Amniotic epithelial cell (primary cell): Measurements from ENCODE around the gene SLIT3.
A peak's percentile ranks its signal among the peaks of the same experiment; 100 is the strongest.

ENCODE experiments used
- DNase-seq: peaks from one replicate; pipeline ENCODE4 v3.0.0-alpha.2; 2010; ENCODE audit warnings: low read depth

Gene SLIT3

DNA sequence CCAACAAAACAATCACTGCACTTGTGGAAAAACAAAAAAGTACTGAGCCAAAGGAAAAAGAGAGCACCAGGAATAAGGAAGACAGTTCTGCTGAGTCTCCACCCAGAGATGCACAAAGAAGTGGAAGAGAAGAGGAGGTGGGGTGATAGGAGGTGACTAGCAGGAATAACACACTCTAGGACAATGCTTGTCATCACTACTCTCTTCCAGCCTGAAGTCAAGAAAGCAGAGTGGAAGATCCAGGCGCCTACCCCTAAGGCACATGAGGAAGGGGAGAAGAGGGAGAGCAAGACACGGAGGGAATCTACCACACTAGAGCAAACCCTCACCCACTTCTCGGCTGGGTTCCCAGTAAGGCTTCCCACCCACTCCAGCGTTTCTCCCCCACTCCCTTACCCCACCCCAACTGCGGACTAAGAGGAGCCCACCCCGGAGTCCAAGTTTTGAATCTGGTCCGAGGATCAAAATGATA, 1.7 kb downstream of the SLIT3 start:
- DNase-seq = no peak

DNA sequence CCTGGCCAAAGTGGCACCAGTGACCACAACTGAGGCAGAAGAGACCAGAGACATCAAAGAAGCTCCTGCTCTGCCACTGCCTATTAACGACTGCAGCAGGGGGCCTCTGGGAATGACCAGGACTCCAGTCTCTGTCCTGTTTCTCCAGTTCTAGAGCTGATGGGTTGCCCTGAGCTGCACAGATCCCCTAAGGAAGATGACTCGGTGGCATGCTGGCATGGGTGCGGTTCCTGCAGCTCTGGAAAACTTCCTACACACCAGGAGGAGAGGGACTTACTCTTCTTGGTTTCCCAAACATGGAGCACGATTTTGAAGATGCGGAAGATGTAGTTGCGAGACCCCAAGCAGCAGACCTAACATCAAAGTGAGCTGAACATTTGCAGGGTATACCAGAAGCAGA, 2.7 kb downstream of the SLIT3 start:
- no peak for DNase-seq

DNA sequence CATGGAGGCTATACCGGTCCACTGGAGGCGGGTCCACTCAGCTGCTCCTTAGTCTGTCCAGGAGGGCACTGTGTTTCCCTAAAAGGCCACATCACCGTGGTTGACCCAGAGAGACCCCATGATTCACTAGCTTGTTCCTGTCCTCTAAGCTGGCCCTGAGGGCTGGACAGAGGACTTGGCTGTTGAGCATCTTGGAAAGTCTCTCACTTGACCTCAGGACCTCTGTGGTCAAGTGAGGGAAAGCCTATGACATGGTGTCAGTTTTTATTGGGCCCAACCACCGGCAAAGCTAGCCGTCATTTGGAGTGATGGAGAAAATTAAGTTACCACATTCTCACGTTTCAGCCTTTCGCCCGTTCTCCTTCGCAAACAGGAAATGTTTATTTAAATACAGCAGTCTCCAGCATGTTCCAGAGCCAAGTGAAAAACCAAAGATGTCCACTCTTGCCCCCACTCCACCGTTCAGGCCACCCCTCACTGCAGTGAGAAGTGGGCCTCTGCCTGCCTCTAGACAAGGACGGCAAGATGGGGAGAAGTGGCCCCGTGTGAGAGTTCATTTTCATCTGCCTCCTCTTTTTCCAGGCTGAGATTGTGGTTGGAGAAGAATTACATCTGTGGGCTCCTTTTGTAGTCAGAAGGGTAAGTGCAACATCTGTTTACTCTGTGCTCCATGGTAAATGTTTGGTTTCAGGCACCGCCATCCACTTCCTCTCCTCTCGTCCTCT, 4.4 kb downstream of the SLIT3 start:
- DNase-seq = peak; percentile 34

DNA sequence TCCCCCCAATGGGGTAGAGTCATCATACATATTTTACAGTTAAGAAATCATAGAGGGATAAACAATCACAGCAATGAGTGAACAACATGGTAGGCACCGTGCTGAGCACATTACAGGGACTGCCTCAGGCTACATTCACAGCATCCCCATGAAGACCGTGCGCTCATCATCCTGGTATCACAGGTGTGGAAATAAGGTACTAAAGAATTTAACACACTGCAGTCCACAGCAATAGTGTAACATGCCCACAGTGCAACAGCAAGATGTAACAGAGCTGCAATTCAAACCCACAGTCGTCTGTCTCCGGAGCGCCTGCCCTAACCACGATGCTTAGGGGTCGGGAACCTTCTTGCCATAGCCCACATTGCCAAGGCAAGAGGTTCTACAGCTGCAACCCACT, 5.6 kb downstream of the SLIT3 start:
- DNase-seq = no peak

DNA sequence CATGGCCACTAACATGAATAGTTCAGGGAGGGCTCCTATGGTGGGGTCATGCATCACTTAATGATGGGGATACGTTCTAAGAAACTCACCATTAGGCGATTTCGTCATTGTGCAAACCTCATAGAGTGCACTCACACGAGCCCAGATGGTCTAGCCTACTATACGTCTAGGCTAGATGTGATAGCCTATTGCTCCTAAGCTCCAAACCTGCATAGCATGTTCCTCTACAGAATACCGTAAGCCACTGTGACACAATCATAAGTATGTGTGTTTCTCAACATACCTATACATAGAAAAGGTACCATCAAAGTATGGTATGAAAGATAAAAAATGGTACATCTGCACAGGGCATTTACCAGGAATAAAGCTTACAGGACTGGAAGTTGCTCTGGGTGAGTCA, 6.3 kb downstream of the SLIT3 start:
- DNase-seq = no peak

DNA sequence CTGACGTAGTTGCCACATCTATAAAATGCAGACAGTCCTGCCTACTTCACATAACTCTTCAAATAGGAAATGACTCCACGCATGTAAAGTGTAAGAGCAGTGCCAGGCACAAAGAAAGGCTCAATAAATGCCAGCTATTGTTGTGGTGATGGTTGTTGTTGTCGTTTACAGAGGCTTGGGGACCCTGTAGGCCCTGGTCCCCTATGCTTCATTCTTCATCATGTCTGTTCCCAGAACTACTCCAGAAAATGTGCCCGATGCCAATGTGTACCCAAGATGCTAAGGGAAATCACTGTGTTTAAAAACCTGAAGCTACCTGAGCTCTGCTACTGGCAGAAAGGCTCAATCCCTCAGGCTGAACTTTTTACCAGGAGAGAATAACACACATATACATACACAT, 9.1 kb downstream of the SLIT3 start:
- no peak for DNase-seq

DNA sequence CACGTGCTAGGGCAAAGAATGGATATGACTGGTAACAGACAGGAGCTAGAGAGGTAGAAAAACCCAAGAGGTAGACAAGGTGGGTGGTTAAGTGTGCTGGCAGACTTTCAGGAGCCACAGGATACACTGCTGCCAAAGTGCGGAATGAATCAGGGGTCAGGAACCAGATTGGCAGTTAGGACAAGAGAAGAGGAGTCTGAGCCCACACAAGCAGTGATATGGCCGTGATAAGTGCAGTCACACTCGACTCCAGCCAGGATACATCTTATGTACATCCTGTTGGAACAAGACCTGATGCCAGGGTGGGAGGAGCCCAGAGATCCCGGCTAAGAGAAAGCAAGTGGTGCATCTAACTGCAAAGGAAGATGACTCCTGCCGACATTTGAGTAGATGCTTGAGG, 10.0 kb downstream of the SLIT3 start:
- no peak for DNase-seq

DNA sequence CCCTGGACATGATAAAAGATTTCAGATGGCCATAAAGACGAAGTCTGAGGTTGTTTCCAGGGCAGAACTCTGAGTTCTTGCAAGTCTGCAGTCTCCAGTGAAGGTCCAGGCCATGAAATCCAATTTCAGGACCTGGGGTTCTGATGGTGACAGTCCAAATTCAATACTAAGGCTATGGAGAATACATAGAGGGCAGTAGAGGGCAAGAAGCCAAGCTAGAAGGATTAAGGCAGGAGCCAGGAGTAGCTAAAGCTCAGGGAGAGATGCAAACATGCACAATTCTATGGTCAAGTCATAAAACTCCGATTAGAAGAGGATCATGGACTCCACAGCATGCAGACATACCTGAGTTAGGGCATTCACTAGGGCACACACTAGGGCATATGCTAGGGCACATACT, 11.4 kb downstream of the SLIT3 start:
- no peak for DNase-seq

DNA sequence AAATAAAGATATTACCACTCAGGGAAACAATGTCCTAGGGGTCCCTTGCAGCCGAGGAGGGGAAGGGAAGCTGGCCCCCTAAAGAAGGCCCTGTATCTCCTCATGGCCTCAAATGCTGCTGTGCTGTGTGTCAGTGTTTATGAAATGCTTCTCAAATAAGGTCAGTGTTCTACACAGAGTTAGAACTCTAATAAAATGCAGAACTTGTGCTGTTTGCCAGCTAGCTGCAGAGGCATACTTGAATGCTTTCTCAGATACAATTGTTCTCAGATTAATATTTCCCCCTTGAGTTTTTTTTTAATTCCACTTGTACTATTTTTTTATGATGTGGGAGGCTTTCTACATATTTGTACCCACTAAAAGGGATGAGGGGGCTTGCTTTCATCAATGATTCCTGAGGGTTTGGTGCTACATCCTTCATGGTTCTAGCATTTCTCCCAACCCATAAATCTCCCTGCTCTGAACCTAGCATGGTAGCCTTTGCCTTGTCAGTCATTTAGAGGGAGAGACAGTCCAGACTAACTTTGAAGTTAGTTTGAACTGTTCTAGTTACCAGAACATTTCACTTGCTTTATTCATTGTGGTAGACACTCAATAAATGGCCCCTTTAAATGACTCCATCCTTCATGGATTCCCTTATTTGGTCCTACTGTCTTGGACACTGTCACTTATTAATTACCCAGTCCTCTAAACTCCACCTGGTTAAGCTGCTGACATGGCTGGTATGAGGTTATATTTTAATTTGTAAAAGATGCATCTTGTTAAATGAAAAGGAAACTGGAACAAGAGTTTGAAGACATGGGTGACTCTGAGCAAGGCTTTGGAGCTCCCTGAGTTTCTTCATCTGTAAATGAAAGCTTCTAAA, 12.6 kb downstream of the SLIT3 start:
- DNase-seq = no peak

DNA sequence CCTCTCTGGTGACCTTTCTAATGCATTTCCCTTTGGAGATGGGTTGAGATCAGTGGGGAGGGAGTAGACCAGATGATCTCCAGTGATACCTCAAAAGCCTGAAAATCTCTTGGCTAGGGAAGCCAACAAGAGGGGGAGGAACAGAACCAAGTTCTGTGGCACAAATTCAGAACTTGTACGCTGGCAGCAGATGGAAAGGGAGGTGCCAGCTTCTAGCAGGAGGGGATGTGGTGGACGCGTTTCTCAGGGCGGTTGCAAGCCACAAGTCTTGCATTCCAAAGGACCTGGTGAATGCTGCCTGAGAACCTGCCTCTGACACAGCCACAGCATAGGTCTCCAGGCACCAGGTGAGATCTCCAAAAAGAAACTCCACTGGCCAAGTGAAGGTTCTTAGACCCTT, 13.4 kb downstream of the SLIT3 start:
- DNase-seq = no peak

DNA sequence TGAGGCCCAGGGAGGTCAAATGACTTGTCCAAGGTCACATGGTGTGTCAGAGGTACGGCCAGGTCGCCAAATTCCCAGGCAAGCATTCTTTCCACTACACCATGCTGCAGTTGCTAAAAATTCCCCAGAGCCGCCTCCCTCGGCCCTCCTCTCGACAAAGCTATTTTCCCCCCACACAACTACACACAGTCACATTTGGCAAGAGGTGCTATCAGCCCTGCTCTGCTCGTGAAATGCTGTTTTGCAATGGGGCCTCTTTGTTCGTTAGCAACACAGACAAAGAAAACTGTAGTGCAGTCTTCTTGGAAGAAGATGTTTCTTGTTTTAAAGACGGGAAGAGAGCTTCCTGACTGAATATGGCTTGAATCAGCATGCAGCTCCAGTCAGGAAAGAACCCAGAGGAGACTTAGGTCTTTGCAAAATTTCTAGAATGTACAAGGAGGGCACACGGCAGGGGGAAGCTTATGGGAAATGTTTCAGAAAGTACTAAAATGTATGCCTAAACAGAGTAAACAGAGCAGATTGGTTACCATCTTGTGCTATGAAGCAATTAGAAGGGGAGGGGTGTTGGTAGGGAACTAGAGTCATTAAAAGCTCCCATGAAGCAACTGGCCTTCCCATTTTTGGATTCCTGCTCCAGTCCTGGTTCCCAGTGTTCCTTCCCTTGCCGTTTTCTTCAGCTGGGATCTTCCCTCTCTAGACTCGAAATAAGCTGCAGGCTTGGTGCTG, 14.2 kb downstream of the SLIT3 start:
- peak; percentile 21 for DNase-seq

DNA sequence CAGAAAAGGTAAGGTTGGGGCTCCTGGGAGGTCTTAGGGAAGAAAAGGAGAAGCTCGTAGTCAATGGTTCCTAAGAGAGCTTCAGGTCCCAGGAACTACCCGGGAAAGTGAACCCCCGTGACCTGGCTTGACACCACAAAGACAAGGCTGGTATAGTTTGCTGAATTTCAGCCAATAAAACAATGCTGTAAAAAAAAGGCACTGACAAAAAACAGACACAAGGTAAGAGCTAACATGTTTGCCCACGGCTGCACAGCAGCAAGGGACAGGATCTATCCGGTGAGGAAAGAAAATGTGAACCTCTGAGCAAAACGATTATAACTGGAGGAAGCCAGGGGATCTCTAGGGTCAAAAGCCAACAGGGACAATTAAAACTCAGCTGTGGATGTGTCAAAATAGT, 17.1 kb downstream of the SLIT3 start:
- DNase-seq = no peak

DNA sequence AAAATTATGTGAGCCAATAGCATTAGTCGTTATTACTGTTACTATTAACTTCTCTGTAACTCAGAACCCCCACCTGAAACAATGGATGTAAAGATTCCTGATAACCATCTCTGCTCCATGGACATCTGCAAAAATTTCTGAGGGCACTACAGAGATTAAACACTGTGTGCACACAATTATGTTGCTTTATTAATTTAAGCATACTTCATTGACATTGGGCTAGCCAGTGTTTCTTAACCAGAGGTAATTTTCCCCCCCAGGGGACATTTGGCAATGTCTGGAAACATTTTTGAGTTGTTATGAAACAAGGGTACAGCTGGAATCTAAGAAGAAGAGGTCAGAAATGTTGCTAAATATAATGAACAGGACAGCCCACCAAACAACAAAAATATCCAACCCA, 19.3 kb downstream of the SLIT3 start:
- DNase-seq = no peak

DNA sequence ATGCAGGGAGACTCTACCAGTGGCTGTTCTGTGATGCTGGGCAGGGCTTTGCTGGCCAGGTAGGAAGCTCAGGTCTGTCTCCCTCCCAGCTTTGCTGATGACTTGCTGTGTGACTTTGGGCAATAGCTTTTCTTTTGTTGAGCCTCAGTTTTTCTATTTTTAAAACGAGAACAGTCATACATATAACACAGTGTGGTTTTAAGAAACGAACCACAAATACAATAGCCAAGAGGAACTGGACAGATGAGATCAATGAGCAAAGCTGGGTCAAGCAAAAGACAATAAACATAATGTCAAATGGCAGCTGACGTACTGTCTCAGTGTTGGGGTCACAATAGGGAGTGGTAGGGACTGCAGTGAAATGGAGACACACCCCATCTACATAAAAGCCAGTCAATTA, 20.2 kb downstream of the SLIT3 start:
- no peak for DNase-seq

DNA sequence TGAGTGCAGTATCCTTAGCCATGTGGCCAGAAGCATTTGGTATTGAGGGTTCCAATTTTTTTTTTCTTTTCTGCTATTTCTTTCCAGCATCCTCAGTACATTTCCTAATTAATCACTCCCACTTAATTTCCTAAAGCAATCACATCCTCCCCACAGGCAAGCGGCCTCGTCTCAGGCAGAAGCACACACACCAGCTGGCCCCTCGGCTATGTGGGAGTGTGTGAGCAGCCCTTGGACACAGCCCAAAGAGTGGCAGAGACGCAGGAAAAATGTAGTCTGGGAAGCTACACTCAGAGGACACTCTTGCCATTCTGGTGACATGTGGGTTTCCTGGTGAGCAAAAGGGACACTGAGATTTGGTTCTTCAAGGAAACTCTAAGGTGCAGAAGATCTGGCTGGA, 20.7 kb downstream of the SLIT3 start:
- DNase-seq = no peak

DNA sequence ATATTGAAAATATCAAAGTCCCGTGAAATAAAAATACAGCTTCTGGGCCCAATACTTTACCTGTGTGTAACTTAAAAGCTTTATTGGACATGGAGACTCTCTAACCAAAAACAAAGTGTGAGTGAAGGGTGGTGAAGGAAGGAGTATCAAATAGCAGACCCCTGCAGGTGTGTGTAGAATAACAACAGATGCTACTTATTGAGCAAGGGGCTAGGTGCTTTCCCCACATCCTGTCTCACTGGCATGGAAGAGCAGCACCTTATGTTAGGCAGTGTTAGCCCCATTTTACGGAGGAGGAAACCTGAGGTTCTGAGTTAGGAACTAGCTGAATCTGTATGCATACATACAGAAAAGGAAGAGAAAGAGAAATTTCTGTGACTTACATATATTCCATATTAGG, 21.8 kb downstream of the SLIT3 start:
- DNase-seq = no peak

DNA sequence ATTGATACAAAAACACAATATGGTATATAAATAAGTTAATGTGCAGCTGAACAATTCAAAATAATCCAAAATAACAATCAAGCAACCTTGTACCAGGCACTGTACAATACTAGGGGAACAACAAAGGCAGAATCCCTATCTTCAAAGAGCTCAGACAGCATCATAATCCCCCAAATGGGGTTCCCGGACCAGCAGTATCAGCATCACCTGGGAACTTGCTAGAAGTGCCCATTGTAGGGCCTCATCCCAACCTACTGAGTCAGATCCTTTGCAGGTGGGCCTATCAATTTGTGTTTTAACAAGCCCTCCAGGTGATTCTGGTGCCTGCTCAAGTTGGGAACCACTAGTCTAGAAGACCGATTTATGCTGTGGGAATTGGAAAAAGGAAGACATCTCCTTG, 27.1 kb downstream of the SLIT3 start:
- no peak for DNase-seq

DNA sequence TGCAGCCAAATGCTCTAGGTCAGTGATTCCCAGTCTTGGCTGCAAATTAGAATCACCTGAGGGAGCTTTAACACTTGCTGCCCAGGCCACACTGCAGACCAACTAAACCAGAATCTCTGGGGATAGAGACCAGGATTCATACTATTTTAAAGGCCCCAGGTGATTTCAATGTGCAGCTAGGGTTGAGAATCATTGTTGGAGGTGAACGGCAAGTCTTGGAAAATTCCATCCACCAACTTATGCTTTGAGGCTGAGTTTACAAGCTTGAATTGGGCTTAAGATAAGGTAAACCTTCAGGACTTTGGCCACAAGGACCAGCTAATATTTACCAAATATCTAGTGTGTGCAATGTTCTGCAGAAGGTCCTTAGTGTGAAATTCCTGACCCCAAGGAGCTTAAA, 27.5 kb downstream of the SLIT3 start:
- DNase-seq = no peak

DNA sequence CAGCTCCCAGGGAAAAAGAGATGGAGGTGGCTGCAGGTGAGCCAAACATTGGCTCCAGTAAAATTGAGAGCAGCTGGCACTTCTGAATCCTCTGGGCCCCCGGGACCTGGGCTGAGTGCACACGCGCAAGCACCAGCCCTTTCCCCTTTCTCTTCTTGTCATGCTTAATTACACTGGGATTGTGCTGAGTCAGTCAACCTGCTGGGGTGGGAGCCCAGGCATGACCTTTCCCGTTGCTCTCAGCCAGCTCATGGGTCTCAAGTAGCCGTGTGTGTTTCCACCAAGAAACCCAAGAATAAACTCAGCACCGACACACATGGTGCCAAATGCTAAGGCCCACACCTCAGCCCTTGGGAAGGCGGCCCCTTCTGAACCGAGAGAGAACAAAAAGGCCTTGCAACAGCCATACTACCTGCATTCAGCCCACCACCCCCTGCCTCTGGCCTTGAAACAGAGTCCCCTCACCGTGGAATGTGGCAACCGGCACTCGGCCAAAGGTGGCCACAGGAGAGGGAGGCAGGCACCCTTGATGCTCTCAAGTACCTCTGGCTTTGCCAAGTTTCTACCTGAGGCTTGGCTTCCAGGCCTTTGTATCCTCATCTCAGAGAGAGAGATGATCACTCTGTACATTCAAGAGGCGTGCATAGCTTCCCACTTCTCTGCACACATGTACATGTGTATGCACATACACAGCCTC, 28.1 kb downstream of the SLIT3 start:
- DNase-seq = no peak

DNA sequence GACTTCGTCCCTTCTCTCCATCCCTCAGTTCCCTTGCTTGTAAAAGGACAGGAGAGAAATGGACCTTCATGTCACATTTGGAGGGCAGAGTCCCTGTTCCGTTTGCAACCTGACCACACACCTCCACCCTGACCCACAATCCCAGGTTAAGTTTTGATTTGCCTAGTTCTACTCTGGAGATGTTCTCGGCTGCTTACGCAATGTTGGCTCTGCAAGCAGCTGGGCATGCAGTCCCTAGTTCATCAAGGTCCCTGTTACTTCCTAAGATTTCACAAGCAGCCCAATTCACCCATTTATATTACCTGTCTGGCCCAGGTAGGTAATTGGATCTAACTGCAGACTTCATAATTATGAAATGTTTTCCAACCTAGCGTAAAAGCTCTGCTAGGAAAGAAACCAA, 28.8 kb downstream of the SLIT3 start:
- DNase-seq = no peak

DNA sequence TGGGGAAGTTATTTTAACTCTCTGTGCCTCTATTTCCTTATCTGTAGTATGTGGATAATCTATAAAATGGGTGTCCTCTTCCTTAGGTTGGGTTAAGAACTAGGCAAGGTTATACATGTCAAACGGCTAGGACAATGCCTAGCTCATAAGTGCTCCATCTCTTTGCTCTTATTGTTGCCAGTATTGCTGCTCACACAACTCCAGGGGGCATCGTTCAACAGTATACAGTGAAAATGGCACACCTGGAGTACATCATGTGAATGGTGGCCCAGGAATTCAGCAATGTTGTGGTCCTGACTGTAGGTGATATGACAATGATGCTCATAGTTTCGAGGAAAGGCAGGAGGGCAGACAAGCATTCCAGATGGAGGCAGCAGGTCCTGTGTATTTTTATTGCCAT, 30.1 kb downstream of the SLIT3 start:
- DNase-seq = no peak

DNA sequence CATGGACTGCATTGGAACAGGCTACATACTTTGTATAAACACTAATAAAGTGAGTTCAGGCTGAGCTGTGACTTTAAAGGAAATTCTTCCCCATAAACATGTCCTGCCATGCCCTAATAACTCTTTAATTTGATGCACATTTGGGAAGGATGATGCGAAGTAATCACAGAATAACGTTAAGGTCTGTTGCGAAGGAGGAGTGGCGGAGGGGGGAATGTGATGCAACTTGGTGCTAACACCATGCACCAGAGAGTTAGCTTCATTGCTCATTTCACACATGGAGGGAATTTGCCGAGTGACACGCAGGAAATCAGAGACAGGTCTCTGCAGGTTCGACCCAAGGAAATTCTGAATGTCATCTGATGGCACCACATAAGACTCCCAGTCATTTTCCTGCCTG, 32.9 kb downstream of the SLIT3 start:
- no peak for DNase-seq
